Neuron (in vitro differentiated cells): Measurements from ENCODE around the gene ROS1.

Experiments used
- H2AFZ ChIP-seq: one replicate; pipeline ENCODE4 v1.6.1; 2013; ENCODE audit warnings: low read depth, mild to moderate bottlenecking, inconsistent platforms, low read length, moderate library complexity
- H3K27me3 ChIP-seq: one replicate; pipeline ENCODE4 v1.6.1; 2013; ENCODE audit warnings: low read length; ENCODE audit not compliant: insufficient read depth
- H3K36me3 ChIP-seq: one replicate; pipeline ENCODE4 v1.6.1; 2013; ENCODE audit warnings: low read length; ENCODE audit not compliant: insufficient read depth
- H3K4me1 ChIP-seq: one replicate; pipeline ENCODE4 v1.6.1; 2013; ENCODE audit warnings: low read length; ENCODE audit not compliant: insufficient read depth
- H3K4me3 ChIP-seq: 2 replicates; pipeline ENCODE4 v1.5.1; 2013; ENCODE audit warnings: mild to moderate bottlenecking, low read length, moderate library complexity
- H3K9me3 ChIP-seq: one replicate; pipeline ENCODE4 v1.6.1; 2013; ENCODE audit warnings: low read length

The ROS1 gene

DNA sequence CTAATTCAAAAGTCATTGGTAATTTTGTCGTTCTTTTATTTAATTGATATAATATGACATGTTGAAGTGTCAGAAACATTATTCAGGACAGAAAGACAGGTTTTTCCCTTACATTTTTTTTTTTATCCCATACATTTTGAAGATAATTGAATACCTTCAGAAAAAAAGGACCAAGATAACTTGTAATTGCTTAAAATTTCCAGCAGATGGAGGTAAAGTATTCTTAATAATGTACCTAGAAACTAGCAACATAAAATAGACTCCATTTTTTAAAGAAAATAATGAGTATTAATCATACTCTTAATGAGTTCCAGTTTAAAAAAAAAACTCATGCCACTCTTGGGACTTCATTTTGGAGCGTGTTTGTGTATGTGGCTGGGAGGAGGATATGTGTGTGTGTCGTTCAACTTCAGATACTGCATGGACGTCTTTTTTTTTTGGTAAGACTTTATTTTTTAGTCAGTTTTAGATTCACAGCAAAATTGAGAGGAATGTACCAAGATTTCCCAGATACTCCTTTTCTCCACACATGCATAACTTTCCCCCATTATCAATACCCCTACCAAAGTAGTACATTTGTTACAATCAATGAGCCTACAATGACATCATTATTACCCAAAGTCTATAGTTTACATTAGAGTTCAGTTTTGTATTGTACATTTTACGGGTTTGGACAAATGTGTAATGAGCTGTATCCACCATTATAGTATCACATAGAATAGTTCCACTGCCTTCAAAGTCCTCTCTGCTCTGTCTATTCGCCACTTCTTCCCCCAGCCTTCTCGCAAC, 79.4 kb downstream of the ROS1 start:
- H3K27me3 ChIP-seq: no peaks in the 10 kb centered on the region
- no peak overlapping the region for H3K4me3 ChIP-seq
- no peaks in the 10 kb centered on the region for H3K4me1 ChIP-seq
- H3K36me3 ChIP-seq: no peaks in the 10 kb centered on the region
- no peak overlapping the region for H2AFZ ChIP-seq
- H3K9me3 ChIP-seq: no peaks in the 10 kb centered on the region

- Histone ChIP-seq H3K36me3 (no peaks in the 10 kb centered on the region), H2AFZ (no peak overlapping the region), H3K9me3 (no peaks in the 10 kb centered on the region), H3K4me3 (no peak overlapping the region), H3K27me3 (no peaks in the 10 kb centered on the region), H3K4me1 (no peaks in the 10 kb centered on the region)
Measured at GRCh38 chr6:117345292-117345610, 80.5 kb downstream of the ROS1 start.

DNA sequence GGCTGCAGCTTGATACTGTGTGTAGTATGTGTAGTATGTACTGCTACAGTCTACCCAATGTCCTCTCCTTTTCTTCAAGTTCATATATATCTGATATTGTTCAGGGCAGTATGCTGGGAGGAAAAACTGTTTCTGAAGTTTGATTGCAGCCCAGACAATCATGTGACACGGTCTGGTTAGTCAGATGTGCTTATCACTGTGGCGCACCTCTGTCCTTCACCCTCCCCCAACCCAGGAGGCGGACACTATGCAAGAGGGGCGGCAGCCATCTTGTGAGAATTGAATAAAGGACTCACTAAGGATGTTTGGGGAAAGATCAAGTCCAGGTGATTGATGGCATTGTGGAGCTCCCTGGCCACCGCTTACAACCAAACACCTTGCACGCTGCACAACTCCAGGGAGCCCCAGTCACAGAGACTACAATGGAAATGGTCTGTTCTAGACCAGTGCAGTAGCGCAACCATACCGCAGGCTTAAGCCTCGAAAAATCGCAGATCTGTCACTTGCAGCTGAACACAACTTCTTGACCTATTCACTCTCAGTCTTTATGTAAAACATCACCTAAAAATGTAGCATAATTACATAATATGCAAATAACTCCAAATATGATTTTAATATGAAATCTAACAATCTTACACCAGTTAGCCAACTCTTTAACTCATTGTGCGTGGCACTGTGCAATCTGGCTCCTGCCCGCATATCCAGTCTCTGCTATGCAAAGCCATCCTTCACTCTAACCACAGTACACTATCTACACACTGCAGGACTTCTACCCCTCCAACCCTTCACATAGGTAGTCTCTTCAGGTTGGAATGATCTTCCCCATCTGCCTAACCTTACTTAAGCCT, 81.1 kb downstream of the ROS1 start:
- Histone ChIP-seq H2AFZ (no peak overlapping the region), H3K27me3 (no peaks in the 10 kb centered on the region), H3K9me3 (no peaks in the 10 kb centered on the region), H3K4me1 (no peaks in the 10 kb centered on the region), H3K36me3 (no peaks in the 10 kb centered on the region), H3K4me3 (no peak overlapping the region)

- Histone ChIP-seq H3K36me3 (no peaks in the 10 kb centered on the region), H3K4me1 (no peaks in the 10 kb centered on the region), H3K4me3 (no peak overlapping the region), H3K27me3 (no peaks in the 10 kb centered on the region), H3K9me3 (no peaks in the 10 kb centered on the region), H2AFZ (no peak overlapping the region)
Measured at GRCh38 chr6:117338567-117338966, 87.2 kb downstream of the ROS1 start.

DNA sequence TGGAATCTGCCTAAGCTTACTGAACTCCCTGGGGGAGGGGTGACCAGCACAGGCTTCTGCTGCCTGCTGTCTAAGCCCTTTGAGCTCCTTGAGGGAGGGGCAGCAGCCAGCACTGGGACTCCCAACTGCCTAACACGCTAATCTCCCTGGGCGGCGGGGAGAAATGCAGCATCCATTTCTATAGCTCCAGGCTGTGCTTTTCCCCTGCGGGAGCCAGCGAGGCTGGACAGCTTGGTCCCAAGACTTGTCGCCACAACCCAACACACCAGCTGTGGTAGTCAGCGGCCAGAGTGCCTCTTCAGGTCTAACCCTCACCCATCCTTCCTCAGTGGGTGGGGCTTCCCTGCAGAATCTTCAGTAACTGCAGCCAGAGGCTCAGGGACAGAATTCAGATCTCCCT, 95.8 kb downstream of the ROS1 start:
- Histone ChIP-seq H2AFZ (no peak overlapping the region), H3K36me3 (no peaks in the 10 kb centered on the region), H3K4me1 (no peaks in the 10 kb centered on the region), H3K27me3 (no peaks in the 10 kb centered on the region), H3K9me3 (no peaks in the 10 kb centered on the region), H3K4me3 (no peak overlapping the region)

DNA sequence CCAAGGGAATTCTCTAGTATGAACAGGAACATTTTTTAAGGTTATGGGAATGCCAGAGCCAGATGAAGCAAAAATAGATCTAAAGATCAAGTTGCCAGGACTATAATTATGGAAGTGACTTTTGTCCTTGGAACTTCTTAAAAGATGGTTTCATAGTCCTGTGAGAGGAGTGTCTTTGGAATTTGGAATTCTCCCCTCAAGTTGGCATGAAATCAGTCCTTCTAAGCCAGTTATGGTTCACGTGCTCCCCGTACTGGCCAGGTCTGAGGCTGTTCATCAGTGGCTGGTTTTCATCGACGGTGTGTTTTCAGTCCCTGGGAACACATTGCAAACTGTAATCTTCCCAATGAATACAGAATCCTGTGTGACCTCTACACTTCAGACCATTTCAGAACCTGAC, 97.2 kb downstream of the ROS1 start:
- Histone ChIP-seq H3K36me3 (no peaks in the 10 kb centered on the region), H3K4me3 (no peak overlapping the region), H2AFZ (no peak overlapping the region), H3K9me3 (no peaks in the 10 kb centered on the region), H3K27me3 (no peaks in the 10 kb centered on the region), H3K4me1 (no peaks in the 10 kb centered on the region)

DNA sequence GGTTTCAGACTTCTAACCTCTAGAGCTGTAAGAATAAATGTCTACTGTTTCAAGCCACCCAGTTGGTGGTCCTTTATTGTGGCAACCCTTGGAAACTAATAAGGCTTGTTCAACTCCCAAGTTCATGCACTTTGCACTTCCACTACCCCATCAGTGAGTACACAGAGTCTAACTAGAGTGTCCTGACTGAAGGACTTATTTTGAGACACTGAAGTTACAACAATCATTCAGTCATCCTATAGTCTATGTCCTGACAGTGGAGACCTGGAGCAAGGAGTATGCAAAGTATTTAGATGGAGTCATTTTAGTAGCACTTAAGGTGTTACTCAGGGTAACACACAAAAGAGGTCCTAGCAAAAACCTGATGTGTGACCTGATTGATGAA, 97.7 kb downstream of the ROS1 start:
- H3K36me3 ChIP-seq: no peaks in the 10 kb centered on the region
- H3K27me3 ChIP-seq: no peaks in the 10 kb centered on the region
- H3K4me3 ChIP-seq: no peak overlapping the region
- no peaks in the 10 kb centered on the region for H3K4me1 ChIP-seq
- no peak overlapping the region for H2AFZ ChIP-seq
- no peaks in the 10 kb centered on the region for H3K9me3 ChIP-seq

DNA sequence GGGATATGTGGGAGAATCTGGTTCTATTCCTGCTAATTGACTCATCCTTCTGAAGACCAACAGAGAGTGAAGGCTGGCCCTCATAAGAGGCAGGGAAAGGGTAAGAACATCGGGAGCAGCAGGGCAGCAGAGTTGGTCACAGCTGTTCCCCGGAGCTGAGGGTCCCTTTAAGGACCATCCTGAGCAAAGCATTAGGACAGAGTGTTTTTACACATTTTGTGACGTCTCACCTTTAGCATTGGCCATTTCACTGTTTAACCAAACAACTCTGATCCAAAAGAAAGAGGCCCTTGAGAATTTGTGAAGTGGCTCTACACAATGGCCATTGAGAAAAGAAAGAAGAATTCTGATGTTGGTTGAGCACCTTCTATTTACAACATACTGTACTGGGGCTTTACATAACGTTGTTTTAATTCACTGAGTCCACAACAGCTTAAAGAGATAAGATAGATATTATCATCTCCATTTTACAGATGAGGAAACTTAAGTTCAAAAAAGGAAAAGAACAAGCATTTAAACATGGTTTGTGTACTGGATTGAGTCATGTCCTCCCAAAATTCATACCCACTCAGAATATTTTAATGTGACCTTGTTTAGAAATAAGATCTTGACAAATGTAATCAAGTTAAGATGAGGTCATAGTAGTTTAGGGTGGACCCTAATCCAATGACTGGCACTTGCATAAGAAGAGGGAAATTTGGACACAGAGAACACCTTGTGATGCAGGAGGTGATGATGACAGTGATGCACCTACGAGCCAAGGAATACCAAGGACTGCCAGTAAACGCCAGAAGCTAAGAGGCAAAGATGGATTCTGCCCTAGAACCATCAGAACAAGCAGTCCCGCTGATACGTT, 98.4 kb downstream of the ROS1 start:
- Histone ChIP-seq H3K27me3 (no peaks in the 10 kb centered on the region), H3K4me1 (no peaks in the 10 kb centered on the region), H2AFZ (no peak overlapping the region), H3K9me3 (no peaks in the 10 kb centered on the region), H3K36me3 (no peaks in the 10 kb centered on the region), H3K4me3 (no peak overlapping the region)

GRCh38 chr6:117326396-117326795, 99.3 kb downstream of the ROS1 start:
- Histone ChIP-seq H3K4me1 (no peaks in the 10 kb centered on the region), H3K27me3 (no peaks in the 10 kb centered on the region), H2AFZ (no peak overlapping the region), H3K36me3 (no peaks in the 10 kb centered on the region), H3K4me3 (no peak overlapping the region), H3K9me3 (no peaks in the 10 kb centered on the region)

DNA sequence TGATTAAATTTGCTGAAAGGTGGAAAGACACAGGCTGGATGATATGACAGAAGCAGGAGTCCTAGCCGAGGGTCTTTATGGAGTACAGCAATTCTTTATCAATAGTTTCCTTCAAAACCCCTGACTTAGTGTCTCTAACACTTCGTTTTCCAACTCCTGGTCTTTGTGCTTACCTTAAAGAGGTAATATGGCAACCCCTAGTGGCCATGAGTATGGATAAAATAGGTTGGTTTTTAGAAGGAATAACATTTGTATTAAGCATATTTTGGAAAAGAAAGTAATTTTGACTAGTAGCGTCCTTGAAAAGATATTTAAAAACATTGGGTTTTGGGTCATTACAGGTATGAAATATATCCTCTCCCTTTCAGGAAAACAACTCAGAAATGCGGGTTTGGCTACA, 108.5 kb downstream of the ROS1 start:
- no peak overlapping the region for H3K4me3 ChIP-seq
- H3K36me3 ChIP-seq: no peaks in the 10 kb centered on the region
- no peak overlapping the region for H2AFZ ChIP-seq
- H3K9me3 ChIP-seq: no peaks in the 10 kb centered on the region
- no peaks in the 10 kb centered on the region for H3K27me3 ChIP-seq
- H3K4me1 ChIP-seq: no peaks in the 10 kb centered on the region

DNA sequence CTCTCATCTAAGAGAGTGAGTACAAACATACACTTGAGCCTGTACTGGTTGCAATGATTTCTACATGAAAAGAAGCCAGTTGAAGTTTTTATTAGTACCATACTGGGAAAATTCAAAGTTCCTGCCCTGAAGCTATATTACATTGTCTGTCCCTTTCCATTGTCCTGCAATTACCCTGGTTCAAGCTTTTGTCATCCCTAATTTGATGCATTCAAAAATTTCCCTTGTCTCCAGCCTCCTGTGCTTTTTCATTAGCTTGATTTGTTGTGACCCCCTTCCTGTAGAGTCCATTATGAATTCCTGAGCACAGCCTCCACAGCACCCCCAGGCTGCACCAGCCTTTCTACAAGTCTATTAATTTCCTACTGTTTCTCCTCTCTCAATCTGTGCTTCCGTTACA, 114.0 kb downstream of the ROS1 start:
- Histone ChIP-seq H3K4me3 (no peak overlapping the region), H3K4me1 (no peaks in the 10 kb centered on the region), H2AFZ (no peak overlapping the region), H3K27me3 (no peaks in the 10 kb centered on the region), H3K36me3 (no peaks in the 10 kb centered on the region), H3K9me3 (no peaks in the 10 kb centered on the region)

- H3K36me3 ChIP-seq: no peaks in the 10 kb centered on the region
- no peak overlapping the region for H3K4me3 ChIP-seq
- H3K4me1 ChIP-seq: no peaks in the 10 kb centered on the region
- H2AFZ ChIP-seq: no peak overlapping the region
- no peaks in the 10 kb centered on the region for H3K27me3 ChIP-seq
- H3K9me3 ChIP-seq: no peaks in the 10 kb centered on the region
Measured at GRCh38 chr6:117311310-117311709, 114.4 kb downstream of the ROS1 start.

GRCh38 chr6:117309611-117310010, 116.1 kb downstream of the ROS1 start:
- H3K4me1 ChIP-seq: no peaks in the 10 kb centered on the region
- H2AFZ ChIP-seq: no peak overlapping the region
- no peaks in the 10 kb centered on the region for H3K36me3 ChIP-seq
- H3K4me3 ChIP-seq: no peak overlapping the region
- no peaks in the 10 kb centered on the region for H3K9me3 ChIP-seq
- H3K27me3 ChIP-seq: no peaks in the 10 kb centered on the region
